GM19043 (cell line): ENCODE results near the gene SLC1A2.

ENCODE experiments used
- ATAC-seq: cut with Tn5 transposase; IDR thresholded peaks from one replicate; pipeline ENCODE4 v1.9.1; 2021; ENCODE audit warnings: low read depth; ENCODE audit not compliant: unreplicated experiment

SLC1A2 gene

GRCh38 chr11:35377262-35377661, 42.1 kb downstream of the SLC1A2 start:
- no peak for ATAC-seq

DNA sequence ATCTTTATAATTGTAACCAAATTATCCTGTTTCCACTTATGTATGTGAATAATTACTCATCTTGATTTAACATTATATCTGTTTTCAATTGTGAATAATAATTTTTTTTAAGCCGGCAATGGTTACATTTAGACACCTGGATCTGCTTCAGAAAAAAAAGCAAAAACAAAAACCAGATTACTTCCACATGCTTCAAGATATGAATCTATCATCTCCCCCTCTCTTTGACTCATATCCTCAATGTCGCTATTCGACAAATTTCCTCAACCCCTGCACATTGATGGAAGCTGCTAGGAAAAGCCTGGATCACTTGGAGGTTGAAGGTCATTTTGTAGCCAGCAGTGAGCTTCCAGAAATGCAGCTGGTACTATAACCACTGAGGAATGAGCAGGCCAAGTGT, 42.7 kb downstream of the SLC1A2 start:
- ATAC-seq = no peak

DNA sequence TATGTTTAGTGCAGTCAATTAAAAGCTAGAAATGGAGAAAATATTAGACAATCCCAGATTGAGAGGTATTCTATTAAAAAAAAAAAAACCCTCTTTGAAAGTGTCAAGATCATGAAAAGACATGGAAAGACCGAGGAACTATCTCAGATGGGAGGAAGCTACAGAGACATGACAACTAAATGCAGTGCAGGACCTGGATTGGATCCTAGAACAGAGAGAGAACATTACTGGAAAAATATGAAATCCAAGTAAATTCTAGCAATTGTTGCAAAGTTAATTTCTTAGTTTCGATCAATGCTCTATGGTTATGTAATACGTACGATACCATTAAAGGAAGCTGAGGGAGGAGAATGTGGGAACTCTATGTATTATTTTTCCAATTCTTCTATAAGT, 43.2 kb downstream of the SLC1A2 start:
- ATAC-seq = no peak

GRCh38 chr11:35375332-35376117, 43.8 kb downstream of the SLC1A2 start:
- ATAC-seq = no peak

GRCh38 chr11:35373284-35373933, 45.9 kb downstream of the SLC1A2 start:
- no peak for ATAC-seq

GRCh38 chr11:35372565-35373283, 46.6 kb downstream of the SLC1A2 start:
- ATAC-seq = no peak

GRCh38 chr11:35367491-35367890, 51.9 kb downstream of the SLC1A2 start:
- no peak for ATAC-seq

DNA sequence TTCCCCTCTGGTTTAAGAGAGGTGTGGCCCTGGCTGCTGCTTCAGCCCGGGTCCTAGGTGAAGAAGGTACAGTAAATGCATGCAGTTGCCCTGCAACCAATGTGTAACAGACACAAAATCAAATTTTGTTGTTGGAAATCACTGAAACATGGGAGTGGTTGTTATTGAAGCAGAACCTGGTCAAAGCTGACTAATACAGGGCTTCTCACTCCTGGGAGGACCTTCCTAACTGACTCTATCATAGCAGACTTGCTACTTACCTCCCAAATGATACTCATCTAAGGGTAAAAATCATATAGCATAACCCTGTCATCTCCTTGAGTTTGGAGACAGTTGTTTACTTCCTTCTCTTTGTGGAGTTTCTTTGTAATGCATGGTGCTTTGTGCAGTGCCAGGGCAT, 52.6 kb downstream of the SLC1A2 start:
- no peak for ATAC-seq

GRCh38 chr11:35365961-35366360, 53.4 kb downstream of the SLC1A2 start:
- ATAC-seq = no peak

DNA sequence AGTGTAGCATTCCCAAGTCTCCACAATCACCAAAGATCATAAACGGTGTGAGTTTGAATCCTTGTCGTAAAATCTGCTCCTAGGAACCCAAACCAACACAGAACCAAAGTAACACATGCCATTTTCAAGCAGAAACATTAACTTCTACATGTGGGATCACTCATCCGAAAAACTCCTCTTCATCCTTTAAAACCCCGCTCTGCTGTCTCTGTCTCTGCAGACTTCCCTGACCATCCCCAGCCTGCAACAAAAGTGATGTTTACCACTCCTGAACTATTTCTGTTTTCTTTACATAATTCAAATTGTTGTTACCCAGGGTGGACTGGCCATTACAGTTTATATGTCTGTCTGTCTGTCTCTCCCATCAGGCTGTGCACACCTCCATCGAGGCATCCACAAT, 54.0 kb downstream of the SLC1A2 start:
- no peak for ATAC-seq

DNA sequence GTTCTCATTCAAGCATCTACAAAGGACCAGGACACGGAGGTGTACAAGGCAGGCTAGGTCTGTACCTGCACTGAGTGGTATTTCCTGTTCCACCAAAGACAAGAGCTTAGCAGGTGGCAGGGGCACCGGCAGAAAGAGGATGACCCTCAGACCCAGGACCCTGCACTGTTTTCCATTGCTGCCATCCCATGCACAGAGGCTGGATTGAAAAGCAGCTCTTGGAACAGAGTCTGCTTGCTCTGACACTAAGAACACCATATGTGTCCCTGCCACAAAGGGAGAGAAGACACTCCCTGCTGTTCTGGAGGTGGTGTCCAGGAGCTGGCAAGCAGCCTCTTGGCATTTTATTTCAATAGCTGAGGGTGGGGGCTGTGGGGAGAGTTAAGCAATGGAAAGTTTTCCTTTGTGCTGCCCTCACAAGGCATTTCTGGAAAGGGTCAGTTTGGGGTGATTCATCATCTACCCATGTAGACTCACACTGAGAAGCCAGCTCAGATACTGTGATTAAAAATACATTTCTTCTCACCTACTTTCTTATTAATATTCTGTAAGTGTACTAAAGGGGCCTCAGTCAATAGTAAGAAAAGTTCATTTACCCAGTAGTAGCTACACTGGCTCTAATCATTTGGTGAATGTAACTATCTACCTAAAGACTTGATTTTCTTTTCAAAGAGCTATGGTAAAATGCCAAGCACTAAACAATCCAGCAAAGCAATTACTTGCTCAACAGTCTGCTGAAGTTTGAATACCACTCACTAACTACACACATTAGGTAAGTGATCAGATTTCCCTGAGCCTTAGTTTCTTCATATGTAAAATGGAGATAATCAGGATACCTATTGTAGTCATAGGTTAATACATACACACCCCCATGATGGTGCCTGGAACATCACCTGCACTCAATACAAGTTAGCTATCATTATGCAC, 55.2 kb downstream of the SLC1A2 start:
- ATAC-seq = no peak

DNA sequence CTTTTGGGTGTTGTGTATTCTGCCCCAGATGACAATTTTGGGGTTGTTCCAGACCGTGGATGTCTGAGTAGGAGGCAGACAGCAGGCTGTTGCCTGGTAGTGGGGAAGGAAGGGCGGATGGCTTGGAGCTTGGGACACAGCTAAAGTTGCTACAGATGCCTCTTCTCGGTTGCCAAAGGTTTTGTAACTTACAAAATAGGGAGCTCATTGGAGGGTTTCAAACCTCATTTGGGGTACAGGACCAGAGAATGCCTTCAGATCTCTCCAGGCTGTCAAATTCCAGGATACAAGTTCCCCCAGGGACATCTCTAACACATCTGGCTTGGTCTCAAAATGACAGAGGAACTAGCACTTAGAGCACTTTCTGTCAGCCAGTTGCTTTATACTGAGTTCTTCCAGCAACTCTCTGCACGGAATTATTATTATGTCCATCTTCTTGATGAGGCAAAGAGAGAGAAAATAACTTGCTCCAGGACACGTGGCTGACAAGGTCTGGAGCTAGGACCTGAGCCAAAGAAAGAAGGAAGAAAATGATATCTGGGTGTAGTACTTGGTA, 56.0 kb downstream of the SLC1A2 start:
- no peak for ATAC-seq

DNA sequence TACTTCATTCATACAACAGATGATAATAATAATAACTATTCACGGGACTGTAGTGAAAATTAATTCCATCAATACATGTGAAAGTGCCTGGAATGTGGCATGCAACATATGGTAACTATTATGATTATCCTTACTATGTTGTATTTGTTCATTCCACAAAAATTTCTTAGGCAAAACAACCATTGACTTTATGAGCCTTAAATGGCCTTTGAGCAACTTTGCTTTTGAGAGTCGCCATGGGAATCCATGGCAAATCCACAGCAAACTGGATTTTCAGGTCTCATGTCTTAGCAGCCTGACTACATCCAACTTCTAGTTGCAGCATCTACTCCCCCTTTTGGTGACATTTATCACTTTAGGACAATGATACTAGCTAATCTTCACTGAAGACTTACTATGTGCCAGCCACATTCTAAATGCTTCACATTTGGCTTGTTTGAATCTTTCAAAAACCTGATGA, 56.8 kb downstream of the SLC1A2 start:
- ATAC-seq = no peak

GRCh38 chr11:35360055-35360530, 59.3 kb downstream of the SLC1A2 start:
- no peak for ATAC-seq

DNA sequence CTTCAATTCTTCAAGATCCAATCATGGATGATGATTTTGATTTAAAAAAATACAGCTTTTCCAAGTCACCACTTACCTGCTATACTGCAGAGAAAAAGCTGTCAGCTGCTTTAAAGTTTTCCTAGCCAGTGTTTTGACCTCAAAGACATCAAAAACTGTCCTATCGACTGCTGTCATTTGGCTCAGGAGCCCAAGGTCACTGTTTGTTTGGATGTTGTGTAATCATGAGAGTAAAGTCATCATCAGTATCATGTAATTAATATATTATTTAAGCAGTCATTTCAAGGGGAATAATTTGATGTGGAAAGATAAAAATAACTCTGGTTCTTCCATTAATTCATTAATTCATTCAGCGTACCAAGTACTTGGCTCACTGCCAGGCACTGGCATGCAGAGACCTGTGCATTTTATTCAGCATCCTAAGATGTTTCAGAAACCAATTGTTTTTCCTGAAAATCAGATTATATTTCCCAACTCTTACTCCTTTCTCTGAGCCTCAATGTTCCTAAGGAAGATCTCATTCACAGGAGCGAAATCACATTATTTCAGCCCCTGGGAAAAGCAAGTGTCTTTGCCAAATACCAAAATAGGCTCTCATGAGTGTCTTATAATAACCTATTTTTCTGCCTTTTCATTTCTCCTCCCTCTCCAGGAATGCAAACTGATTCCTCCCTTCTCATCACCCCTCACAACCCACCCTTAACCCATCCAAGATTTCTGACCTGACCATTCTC, 59.9 kb downstream of the SLC1A2 start:
- ATAC-seq = no peak

- no peak for ATAC-seq
Measured at GRCh38 chr11:35358391-35358790, 61.0 kb downstream of the SLC1A2 start.

GRCh38 chr11:35357923-35358322, 61.4 kb downstream of the SLC1A2 start:
- no peak for ATAC-seq

GRCh38 chr11:35355102-35355749, 64.1 kb downstream of the SLC1A2 start:
- ATAC-seq = no peak

- ATAC-seq = no peak
Measured at GRCh38 chr11:35354644-35355043, 64.7 kb downstream of the SLC1A2 start.
